AG09319 (cell line): ENCODE data around the gene TM2D1.

Experiments used
- DNase-seq: peaks from one replicate; pipeline ENCODE4 v3.0.0-alpha.2; 2010; ENCODE audit warnings: low read depth; ENCODE audit errors: extremely low read depth
- CTCF ChIP-seq: IDR thresholded peaks from 2 replicates; pipeline ENCODE4 v1.5.1; 2011; ENCODE audit warnings: low read depth, mild to moderate bottlenecking, inconsistent platforms, low read length, moderate library complexity

TM2D1 gene

DNA sequence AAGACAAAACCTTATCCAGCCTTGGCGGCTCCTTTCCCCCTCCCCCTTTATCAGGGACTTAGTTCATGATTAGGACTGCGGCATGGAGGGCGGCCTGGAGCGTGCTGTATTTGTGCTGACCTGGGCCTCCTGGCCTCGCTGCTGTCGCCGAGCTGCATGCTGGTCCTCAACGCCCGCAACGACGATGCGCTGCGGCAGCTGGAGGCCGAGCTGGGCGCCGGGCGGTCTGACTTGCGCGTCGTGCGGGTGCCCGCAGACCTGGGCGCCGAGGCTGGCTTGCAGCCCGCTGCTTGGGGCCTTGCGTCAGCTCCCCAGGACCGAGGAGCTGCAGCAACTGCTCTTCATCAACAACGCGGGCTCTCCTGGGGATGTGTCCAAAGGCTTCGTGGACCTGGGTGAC, 70.9 kb downstream of the TM2D1 start:
- no peak for DNase-seq
- TF ChIP-seq CTCF: no peak

GRCh38 chr1:61648983-61649742, 75.8 kb downstream of the TM2D1 start:
- TF ChIP-seq CTCF: no peak
- DNase-seq: no peak

- no peak for TF ChIP-seq CTCF
Observed at GRCh38 chr1:61647142-61647541, 77.8 kb downstream of the TM2D1 start.

DNA sequence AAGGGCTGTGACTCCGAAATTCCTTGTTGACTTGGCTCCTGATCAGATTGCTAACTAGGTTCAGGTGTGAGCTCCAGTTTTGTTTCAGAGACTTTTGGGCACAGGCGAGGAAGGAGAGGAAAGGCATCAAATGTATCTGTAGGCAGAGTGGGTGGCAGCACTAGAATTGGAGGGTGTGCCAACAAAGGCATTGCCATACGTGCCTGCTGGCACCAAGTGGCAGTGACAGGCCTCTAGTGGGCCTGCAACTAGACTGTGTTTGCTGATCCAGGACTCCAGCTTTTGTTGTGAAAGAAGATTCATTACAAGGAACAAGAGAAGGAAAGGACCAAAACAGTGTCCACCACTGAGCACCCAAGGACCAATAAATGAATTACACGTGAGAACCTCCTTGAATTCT, 79.5 kb downstream of the TM2D1 start:
- TF ChIP-seq CTCF: no peak

More at GRCh38 chr1:61647142-61647541, 77.8 kb downstream of the TM2D1 start:
- no peak for DNase-seq

GRCh38 chr1:61644303-61644702, 80.6 kb downstream of the TM2D1 start:
- TF ChIP-seq CTCF: no peak
- no peak for DNase-seq

More for the DNA sequence above, 79.5 kb downstream of the TM2D1 start:
- DNase-seq: no peak

- no peak for TF ChIP-seq CTCF
- no peak for DNase-seq
Observed at GRCh38 chr1:61642475-61643232, 82.3 kb downstream of the TM2D1 start.
